Measurements from ENCODE around the gene CTNNA3.

CTNNA3 gene

GRCh38 chr10:66095610-66096009 is 1600.4 kb downstream of the CTNNA3 start:
- Histone ChIP-seq H3K79me2 (ENCODE audit: insufficient read depth, low read length) (no peaks in the 10 kb centered on the region), H3K9me2 (replicated peaks; ENCODE audit: low read depth, low read length) (no peaks in the 10 kb centered on the region), H3F3A (ENCODE audit: low read depth) (no peaks in the 10 kb centered on the region), H3K9ac (ENCODE audit: low read depth, low read length, poor library complexity, severe bottlenecking) (no peak overlapping the region), H3K4me2 (ENCODE audit: low read depth, low read length, poor library complexity, severe bottlenecking) (no peak overlapping the region), H3K36me3 (ENCODE audit: insufficient read depth, low read length) (no peaks in the 10 kb centered on the region), H3K27me3 (ENCODE audit: insufficient read depth, low read length, poor library complexity, severe bottlenecking) (no peaks in the 10 kb centered on the region), H3K4me1 (ENCODE audit: insufficient read depth, low read length, poor library complexity, severe bottlenecking) (no peaks in the 10 kb centered on the region), H2AFZ (ENCODE audit: low read length) (no peak overlapping the region), H3K4me3 (ENCODE audit: low read length, poor library complexity, severe bottlenecking) (no peak overlapping the region), H4K20me1 (ENCODE audit: insufficient read depth, low read length, poor library complexity, severe bottlenecking) (no peaks in the 10 kb centered on the region), H3K9me3 (ENCODE audit: insufficient read depth, low read depth, low read length) (no peaks in the 10 kb centered on the region)
- TF ChIP-seq EZH2phosphoT487 (IDR thresholded peaks at IDR 0.05; ENCODE audit: borderline replicate concordance) = no peak
- no peak for TF ChIP-seq CTCF (conservative IDR thresholded peaks at IDR 0.05; ENCODE audit: low read length)

GRCh38 chr10:66085906-66086305 is 1610.1 kb downstream of the CTNNA3 start:
- Histone ChIP-seq H3K4me1 (ENCODE audit: insufficient read depth, low read length, poor library complexity, severe bottlenecking) (no peaks in the 10 kb centered on the region), H3K36me3 (ENCODE audit: insufficient read depth, low read length) (no peaks in the 10 kb centered on the region), H3K4me2 (ENCODE audit: low read depth, low read length, poor library complexity, severe bottlenecking) (no peak overlapping the region), H2AFZ (ENCODE audit: low read length) (no peak overlapping the region), H3K27me3 (ENCODE audit: insufficient read depth, low read length, poor library complexity, severe bottlenecking) (no peaks in the 10 kb centered on the region), H3K4me3 (ENCODE audit: low read length, poor library complexity, severe bottlenecking) (no peak overlapping the region), H3K9ac (ENCODE audit: low read depth, low read length, poor library complexity, severe bottlenecking) (no peak overlapping the region), H3K79me2 (ENCODE audit: insufficient read depth, low read length) (no peaks in the 10 kb centered on the region), H3K9me3 (ENCODE audit: insufficient read depth, low read depth, low read length) (no peaks in the 10 kb centered on the region), H3K9me2 (replicated peaks; ENCODE audit: low read depth, low read length) (no peaks in the 10 kb centered on the region), H3F3A (ENCODE audit: low read depth) (no peaks in the 10 kb centered on the region), H4K20me1 (ENCODE audit: insufficient read depth, low read length, poor library complexity, severe bottlenecking) (no peaks in the 10 kb centered on the region)
- no peak for TF ChIP-seq CTCF (conservative IDR thresholded peaks at IDR 0.05; ENCODE audit: low read length)
- no peak for TF ChIP-seq EZH2phosphoT487 (IDR thresholded peaks at IDR 0.05; ENCODE audit: borderline replicate concordance)

GRCh38 chr10:66071907-66072306 is 1624.1 kb downstream of the CTNNA3 start:
- Histone ChIP-seq H3K9me2 (replicated peaks; ENCODE audit: low read depth, low read length) (no peaks in the 10 kb centered on the region), H3K9me3 (ENCODE audit: insufficient read depth, low read depth, low read length) (no peaks in the 10 kb centered on the region), H4K20me1 (ENCODE audit: insufficient read depth, low read length, poor library complexity, severe bottlenecking) (no peaks in the 10 kb centered on the region), H3K27me3 (ENCODE audit: insufficient read depth, low read length, poor library complexity, severe bottlenecking) (no peaks in the 10 kb centered on the region), H3K79me2 (ENCODE audit: insufficient read depth, low read length) (no peaks in the 10 kb centered on the region), H3K4me1 (ENCODE audit: insufficient read depth, low read length, poor library complexity, severe bottlenecking) (no peaks in the 10 kb centered on the region), H3F3A (ENCODE audit: low read depth) (no peaks in the 10 kb centered on the region), H2AFZ (ENCODE audit: low read length) (no peak overlapping the region), H3K4me3 (ENCODE audit: low read length, poor library complexity, severe bottlenecking) (no peak overlapping the region), H3K4me2 (ENCODE audit: low read depth, low read length, poor library complexity, severe bottlenecking) (no peak overlapping the region), H3K9ac (ENCODE audit: low read depth, low read length, poor library complexity, severe bottlenecking) (no peak overlapping the region), H3K36me3 (ENCODE audit: insufficient read depth, low read length) (no peaks in the 10 kb centered on the region)
- no peak for TF ChIP-seq CTCF (conservative IDR thresholded peaks at IDR 0.05; ENCODE audit: low read length)
- no peak for TF ChIP-seq EZH2phosphoT487 (IDR thresholded peaks at IDR 0.05; ENCODE audit: borderline replicate concordance)
